ENCODE results near the gene DEFB131A. TPM values are rescaled to one million over a fixed set of nuclear protein-coding genes. Genes with fewer than 3 reads are reported as not detected.
"Not testable (repeated sequence)": the region's sequence is repeated elsewhere in the genome, so short reads cannot be mapped to it uniquely, and the experiment has no call there.

The DEFB131A gene
- total RNA-seq, 1 experiment from 2014 or later: not detected

- peaks cover 30 to 52% of the 10 kb centered on the region in 2 experiments for H3K9me3 Mint-ChIP-seq
- H4K91ac ChIP-seq (ENCODE audit: insufficient read length, low read depth, low read length); H3K23me2 ChIP-seq (ENCODE audit: insufficient read length, low read depth, low read length, poor library complexity, severe bottlenecking); H3K4me2 ChIP-seq (ENCODE audit: insufficient read depth, insufficient read length, low read length); H3K36me3 Mint-ChIP-seq (ENCODE audit: insufficient read depth in 1 of 3, low read depth in 3 of 3); H3K56ac ChIP-seq (ENCODE audit: insufficient read length, low read depth, low read length); H2BK12ac ChIP-seq (ENCODE audit: insufficient read length, low read depth, low read length); H4K5ac ChIP-seq (ENCODE audit: insufficient read length, low read depth, low read length); H2AK5ac ChIP-seq (ENCODE audit: insufficient read length, low read length); H3K18ac ChIP-seq (ENCODE audit: insufficient read length, low read depth, low read length); H3K4me1 Mint-ChIP-seq; H3K4ac ChIP-seq (ENCODE audit: low read depth, low read length); H3K79me1 ChIP-seq (ENCODE audit: insufficient read depth, low read depth, low read length, poor library complexity, severe bottlenecking); H3K14ac ChIP-seq (ENCODE audit: insufficient read depth, low read length); H3K79me2 ChIP-seq (ENCODE audit: insufficient read depth, low read length); H2BK5ac ChIP-seq (ENCODE audit: insufficient read length, low read length); H2BK15ac ChIP-seq (ENCODE audit: low read depth, low read length); H3T11ph ChIP-seq (ENCODE audit: low read length); H3K27me3 ChIP-seq (ENCODE audit: insufficient read depth, low read length); H3K4me3 Mint-ChIP-seq; H3K4me1 ChIP-seq (ENCODE audit: insufficient read depth, low read length); H4K20me1 ChIP-seq (ENCODE audit: control insufficient read depth, insufficient read depth, insufficient read length); H3K23ac ChIP-seq (ENCODE audit: insufficient read length, low read depth, low read length); H2BK120ac ChIP-seq (ENCODE audit: low read depth, low read length, poor library complexity, severe bottlenecking); H3K27me3 Mint-ChIP-seq (ENCODE audit: low read depth); H3K9me3 ChIP-seq (ENCODE audit: control insufficient read depth, low read depth, low read length); H2BK20ac ChIP-seq (ENCODE audit: low read depth, low read length, poor library complexity, severe bottlenecking); H3K9ac ChIP-seq (ENCODE audit: extremely low read depth, insufficient read length, low read length); H4K8ac ChIP-seq (replicated peaks; ENCODE audit: insufficient read length, low read depth, low read length); H2AFZ ChIP-seq (ENCODE audit: low read length); H3K27ac Mint-ChIP-seq; H3K27ac ChIP-seq (ENCODE audit: insufficient read length, low read depth, low read length): not testable (repeated sequence)
- no CpG with 5 or more reads among the region's 1 CpG for WGBS (ENCODE audit: extremely low coverage, insufficient read length, low lambda C conversion rate)
- peak; percentile 40; the same call in 2 of the 3 replicates for TF ChIP-seq CTCF (conservative IDR thresholded peaks at IDR 0.05)
- DNase-seq: peak; percentile 39
These were observed 10.9 kb upstream of the DEFB131A start for GRCh38 chr4:9433320-9433719.

DNA sequence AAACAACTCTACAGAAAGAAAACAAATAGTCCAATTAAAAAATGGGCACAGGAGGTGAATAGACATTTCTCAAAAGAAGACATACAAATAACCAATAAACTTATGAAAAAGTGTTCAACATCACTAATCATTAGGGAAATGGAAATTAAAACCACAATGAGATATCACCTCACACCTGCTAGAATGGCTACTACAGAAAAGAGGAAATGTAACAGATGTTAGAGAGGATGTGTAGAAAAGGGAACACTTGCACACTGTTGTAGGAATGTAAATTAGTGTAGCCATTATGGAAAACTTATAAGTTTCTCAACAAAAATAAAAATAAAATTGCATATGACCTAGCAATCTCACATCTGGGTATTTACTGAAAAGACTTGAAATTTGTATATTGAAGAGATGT is 7.5 kb upstream of the DEFB131A start:
- not testable (repeated sequence) for H3K79me1 ChIP-seq (ENCODE audit: insufficient read depth, low read depth, low read length, poor library complexity, severe bottlenecking); H3K36me3 Mint-ChIP-seq (ENCODE audit: insufficient read depth in 1 of 3, low read depth in 3 of 3); H2AK5ac ChIP-seq (ENCODE audit: insufficient read length, low read length); H2AFZ ChIP-seq (ENCODE audit: low read length); H3K23ac ChIP-seq (ENCODE audit: insufficient read length, low read depth, low read length); H3K9me3 ChIP-seq (ENCODE audit: control insufficient read depth, low read depth, low read length); H3K4ac ChIP-seq (ENCODE audit: low read depth, low read length); H3K27ac ChIP-seq (ENCODE audit: insufficient read length, low read depth, low read length); H2BK120ac ChIP-seq (ENCODE audit: low read depth, low read length, poor library complexity, severe bottlenecking); H3K27me3 Mint-ChIP-seq (ENCODE audit: low read depth); H3K18ac ChIP-seq (ENCODE audit: insufficient read length, low read depth, low read length); H3K27me3 ChIP-seq (ENCODE audit: insufficient read depth, low read length); H4K5ac ChIP-seq (ENCODE audit: insufficient read length, low read depth, low read length); H3K9ac ChIP-seq (ENCODE audit: extremely low read depth, insufficient read length, low read length); H3K14ac ChIP-seq (ENCODE audit: insufficient read depth, low read length); H3K4me1 ChIP-seq (ENCODE audit: insufficient read depth, low read length); H3K27ac Mint-ChIP-seq; DNase-seq; H4K91ac ChIP-seq (ENCODE audit: insufficient read length, low read depth, low read length); H2BK5ac ChIP-seq (ENCODE audit: insufficient read length, low read length); H3K4me3 Mint-ChIP-seq; H2BK15ac ChIP-seq (ENCODE audit: low read depth, low read length); H3K4me1 Mint-ChIP-seq; H4K8ac ChIP-seq (replicated peaks; ENCODE audit: insufficient read length, low read depth, low read length); H3K56ac ChIP-seq (ENCODE audit: insufficient read length, low read depth, low read length); H2BK20ac ChIP-seq (ENCODE audit: low read depth, low read length, poor library complexity, severe bottlenecking); H3K4me2 ChIP-seq (ENCODE audit: insufficient read depth, insufficient read length, low read length); H3K23me2 ChIP-seq (ENCODE audit: insufficient read length, low read depth, low read length, poor library complexity, severe bottlenecking); H4K20me1 ChIP-seq (ENCODE audit: control insufficient read depth, insufficient read depth, insufficient read length); H3T11ph ChIP-seq (ENCODE audit: low read length); H3K79me2 ChIP-seq (ENCODE audit: insufficient read depth, low read length); H2BK12ac ChIP-seq (ENCODE audit: insufficient read length, low read depth, low read length)
- peaks cover 44 to 55% of the 10 kb centered on the region in 2 experiments for H3K9me3 Mint-ChIP-seq
